ENCODE data around the gene C6orf89.

The C6orf89 gene

GRCh38 chr6:36907781-36908180 lies 22.0 kb downstream of the C6orf89 start:
- no peak for DNase-seq (ENCODE audit: low spot score)
- TF ChIP-seq CTCF (IDR thresholded peaks at IDR 0.05; ENCODE audit: extremely low read depth, missing control alignments) = no peak

- no peak for DNase-seq (ENCODE audit: low spot score)
- no peak for TF ChIP-seq CTCF (IDR thresholded peaks at IDR 0.05; ENCODE audit: extremely low read depth, missing control alignments)
Measured at GRCh38 chr6:36908747-36909146, 23.0 kb downstream of the C6orf89 start.

GRCh38 chr6:36912030-36912454 lies 26.3 kb downstream of the C6orf89 start:
- DNase-seq (ENCODE audit: low spot score) = no peak

GRCh38 chr6:36912586-36912985 lies 26.8 kb downstream of the C6orf89 start:
- no peak for TF ChIP-seq CTCF (IDR thresholded peaks at IDR 0.05; ENCODE audit: extremely low read depth, missing control alignments)
- peak; percentile 60 for DNase-seq (ENCODE audit: low spot score)

More at GRCh38 chr6:36912030-36912454, 26.3 kb downstream of the C6orf89 start:
- no peak for TF ChIP-seq CTCF (IDR thresholded peaks at IDR 0.05; ENCODE audit: extremely low read depth, missing control alignments)

- no peak for DNase-seq (ENCODE audit: low spot score)
- TF ChIP-seq CTCF (IDR thresholded peaks at IDR 0.05; ENCODE audit: extremely low read depth, missing control alignments) = no peak
Measured at GRCh38 chr6:36913082-36913481, 27.3 kb downstream of the C6orf89 start.

- TF ChIP-seq CTCF (IDR thresholded peaks at IDR 0.05; ENCODE audit: extremely low read depth, missing control alignments) = no peak
- DNase-seq (ENCODE audit: low spot score) = no peak
Measured at GRCh38 chr6:36914227-36914794, 28.6 kb downstream of the C6orf89 start.

GRCh38 chr6:36915599-36915998 lies 29.8 kb downstream of the C6orf89 start:
- no peak for TF ChIP-seq CTCF (IDR thresholded peaks at IDR 0.05; ENCODE audit: extremely low read depth, missing control alignments)
- DNase-seq (ENCODE audit: low spot score) = no peak
